HG02970 (cell line): Measurements from ENCODE around the gene SYT10.
"Not testable (repeated sequence)": the region's sequence is repeated elsewhere in the genome, so short reads cannot be mapped to it uniquely, and the experiment has no call there.

Experiments
- ATAC-seq: cut with Tn5 transposase; IDR thresholded peaks from one replicate; pipeline ENCODE4 v1.9.1; 2021; ENCODE audit warnings: mild to moderate bottlenecking, moderate library complexity, moderate number of reproducible peaks; ENCODE audit not compliant: unreplicated experiment, low FRiP score

SYT10 gene

DNA sequence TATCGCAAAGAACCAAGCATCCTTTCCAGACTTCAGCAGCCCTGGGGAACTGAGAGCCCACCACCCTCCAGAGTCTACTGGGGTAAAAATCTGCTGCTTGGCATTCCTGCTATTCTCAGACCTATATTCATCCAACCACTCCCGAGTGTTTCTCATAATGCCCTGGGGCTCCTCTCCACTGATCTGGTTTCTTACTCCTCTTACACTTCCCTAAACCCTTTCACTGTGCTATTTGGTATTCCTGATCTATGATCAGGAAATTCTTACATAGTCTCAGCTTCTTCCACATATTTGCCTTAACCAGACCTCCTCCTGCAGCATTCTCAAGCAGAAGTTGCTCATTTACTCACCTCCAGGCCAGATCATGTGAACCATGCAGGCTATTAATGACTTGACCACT, 82.4 kb downstream of the SYT10 start:
- no peak for ATAC-seq

DNA sequence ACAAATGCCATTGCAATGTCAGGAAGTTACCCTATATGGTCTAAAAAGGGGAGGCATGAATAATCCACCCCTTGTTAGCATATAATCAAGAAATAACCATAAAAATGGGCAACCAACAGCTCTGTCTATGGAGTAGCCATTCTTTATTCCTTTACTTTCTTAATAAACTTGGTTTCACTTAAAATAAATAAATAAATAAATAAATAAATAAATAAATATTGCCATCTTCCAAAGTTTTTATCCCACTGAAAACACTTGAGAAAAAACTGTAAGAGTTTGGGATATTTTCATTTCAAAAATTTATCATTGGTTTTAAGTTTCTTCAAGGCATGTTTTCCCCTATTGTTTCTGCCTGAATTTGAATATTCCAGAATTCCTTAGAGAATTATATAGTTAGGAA, 89.8 kb downstream of the SYT10 start:
- no peak for ATAC-seq

DNA sequence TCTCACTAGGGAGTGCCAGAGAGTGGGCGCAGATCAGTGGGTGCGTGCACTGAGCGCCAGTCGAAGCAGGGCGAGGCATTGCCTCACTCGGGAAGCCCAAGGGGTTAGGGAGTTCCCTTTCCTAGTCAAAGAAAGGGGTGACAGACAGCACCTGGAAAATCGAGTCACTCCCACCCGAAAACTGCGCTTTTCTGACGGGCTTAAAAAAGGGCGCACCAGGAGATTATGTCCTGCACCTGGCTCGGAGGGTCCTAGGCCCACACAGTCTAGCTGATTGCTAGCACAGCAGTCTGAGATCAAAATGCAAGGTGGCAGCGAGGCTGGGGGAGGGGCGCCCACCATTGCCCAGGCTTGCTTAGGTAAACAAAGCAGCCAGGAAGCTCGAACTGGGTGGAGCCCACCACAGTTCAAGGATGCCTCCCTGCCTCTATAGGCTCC, 107.6 kb downstream of the SYT10 start:
- ATAC-seq: not testable (repeated sequence)

DNA sequence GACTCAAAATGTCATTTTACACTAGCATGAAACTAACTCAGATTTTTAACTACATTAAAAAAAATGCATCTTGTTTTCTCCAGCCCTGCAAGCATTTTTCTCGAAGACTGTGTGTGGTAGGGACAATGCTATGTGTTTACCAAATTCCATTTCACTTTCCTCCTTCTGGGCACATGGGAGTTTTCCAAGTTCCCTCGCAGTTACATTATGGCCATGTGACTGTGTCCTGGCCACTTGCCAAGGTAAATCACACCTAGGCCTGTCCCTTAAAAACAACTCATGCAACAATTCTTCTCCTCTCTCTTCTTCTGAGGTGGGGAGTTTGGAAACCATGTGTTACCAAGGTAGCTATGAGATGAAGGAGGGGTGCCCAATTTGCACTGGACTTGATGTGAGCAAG, 108.7 kb downstream of the SYT10 start:
- no peak for ATAC-seq
